IMR-90 (cell line): Measurements from ENCODE around the gene ABL1.

Experiments
- CTCF ChIP-seq: conservative IDR thresholded peaks from 2 replicates; pipeline ENCODE4 v1.5.1; 2012; ENCODE audit warnings: mild to moderate bottlenecking, low read depth, low read length, improper control_type of control experiment
- FOS ChIP-seq: fragments of 150-350 bp; IDR thresholded peaks from 2 replicates; pipeline ENCODE4 v1.6.1; 2016; ENCODE audit warnings: low read depth, low read length
- POLR2A ChIP-seq: IDR thresholded peaks from 2 replicates; pipeline ENCODE4 v1.6.1; 2012; ENCODE audit warnings: mild to moderate bottlenecking, low read depth, low read length
- RFX5 ChIP-seq: IDR thresholded peaks from 2 replicates; pipeline ENCODE4 v1.8.0; 2012; ENCODE audit warnings: low read depth, mild to moderate bottlenecking, low read length, moderate library complexity

DNA sequence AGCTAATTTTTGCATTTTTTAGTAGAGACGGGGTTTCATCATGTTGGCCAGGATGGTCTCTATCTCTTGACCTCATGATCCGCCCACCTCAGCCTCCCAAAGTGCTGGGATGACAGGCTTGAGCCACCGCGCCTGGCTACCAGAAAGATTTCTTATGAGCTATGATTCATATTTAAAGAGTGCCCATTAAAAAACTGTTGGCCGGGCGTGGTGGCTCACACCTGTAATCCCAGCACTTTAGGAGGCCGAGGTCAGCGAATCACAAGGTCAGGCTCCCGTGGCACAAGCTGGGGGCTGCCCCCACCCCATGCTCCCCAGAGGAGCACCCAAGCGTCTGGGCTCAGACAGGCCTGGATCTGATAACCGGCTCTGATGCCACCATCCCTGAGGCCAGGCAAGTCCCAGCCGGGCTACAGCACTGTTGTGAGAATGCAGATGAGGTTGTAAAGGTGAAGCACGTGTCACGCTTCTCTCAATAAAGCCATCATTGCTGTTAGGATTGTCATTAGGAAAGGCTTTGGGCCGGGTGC lies 47.7 kb downstream of the ABL1 start:
- no peak for TF ChIP-seq FOS
- TF ChIP-seq CTCF, result no peak
- TF ChIP-seq RFX5, result no peak
- no peak for TF ChIP-seq POLR2A
